ENCODE data around the gene RALGDS.

RALGDS gene

DNA sequence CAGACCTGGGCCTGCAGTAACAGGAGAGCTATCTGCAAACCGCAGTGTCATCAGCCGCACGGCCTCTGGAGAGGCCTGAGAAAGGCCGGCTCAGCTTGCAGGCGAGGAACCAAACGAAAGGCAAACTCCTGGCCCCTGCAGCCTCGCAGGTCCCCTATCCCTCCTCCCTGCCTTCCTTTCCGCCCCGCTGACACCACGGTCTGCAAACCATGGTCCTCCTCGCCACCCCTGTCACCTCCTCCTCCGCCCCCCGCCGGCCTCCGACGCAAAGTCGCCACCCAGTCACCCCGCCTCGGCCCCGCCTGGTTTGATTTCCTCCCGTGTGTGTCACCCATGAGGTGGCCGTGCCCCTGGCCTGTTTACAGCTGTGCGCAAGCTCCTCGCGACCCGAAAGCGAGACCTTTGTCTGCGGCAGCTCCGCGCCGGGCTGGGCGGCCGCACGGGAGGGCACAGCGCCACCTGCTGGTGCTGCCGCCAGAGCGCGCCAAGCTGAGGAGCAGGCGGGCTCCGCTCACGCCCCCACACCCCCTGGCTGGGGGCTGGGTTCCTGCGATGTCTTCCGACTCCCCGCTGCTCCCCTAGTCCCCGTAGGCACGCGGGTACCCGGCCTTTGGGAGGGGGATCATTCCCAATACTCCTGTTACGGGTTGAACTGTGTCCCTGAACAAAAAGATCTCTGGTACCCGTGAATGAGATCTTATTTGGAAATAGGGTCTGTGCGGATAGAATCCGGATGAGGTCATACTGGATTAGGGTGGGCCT, 23.3 kb upstream of the RALGDS start (continued):
- TF ChIP-seq, protein P1, sequence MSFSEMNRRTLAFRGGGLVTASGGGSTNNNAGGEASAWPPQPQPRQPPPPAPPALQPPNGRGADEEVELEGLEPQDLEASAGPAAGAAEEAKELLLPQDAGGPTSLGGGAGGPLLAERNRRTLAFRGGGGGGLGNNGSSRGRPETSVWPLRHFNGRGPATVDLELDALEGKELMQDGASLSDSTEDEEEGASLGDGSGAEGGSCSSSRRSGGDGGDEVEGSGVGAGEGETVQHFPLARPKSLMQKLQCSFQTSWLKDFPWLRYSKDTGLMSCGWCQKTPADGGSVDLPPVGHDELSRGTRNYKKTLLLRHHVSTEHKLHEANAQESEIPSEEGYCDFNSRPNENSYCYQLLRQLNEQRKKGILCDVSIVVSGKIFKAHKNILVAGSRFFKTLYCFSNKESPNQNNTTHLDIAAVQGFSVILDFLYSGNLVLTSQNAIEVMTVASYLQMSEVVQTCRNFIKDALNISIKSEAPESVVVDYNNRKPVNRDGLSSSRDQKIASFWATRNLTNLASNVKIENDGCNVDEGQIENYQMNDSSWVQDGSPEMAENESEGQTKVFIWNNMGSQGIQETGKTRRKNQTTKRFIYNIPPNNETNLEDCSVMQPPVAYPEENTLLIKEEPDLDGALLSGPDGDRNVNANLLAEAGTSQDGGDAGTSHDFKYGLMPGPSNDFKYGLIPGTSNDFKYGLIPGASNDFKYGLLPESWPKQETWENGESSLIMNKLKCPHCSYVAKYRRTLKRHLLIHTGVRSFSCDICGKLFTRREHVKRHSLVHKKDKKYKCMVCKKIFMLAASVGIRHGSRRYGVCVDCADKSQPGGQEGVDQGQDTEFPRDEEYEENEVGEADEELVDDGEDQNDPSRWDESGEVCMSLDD (tag by site-specific recombination; IDR thresholded peaks at IDR 0.05): peak; percentile 56; the same call in 1 of the 2 replicates
- peak; percentile 32; the same call in 1 of the 2 replicates for TF ChIP-seq ZBTB20 (tag by site-specific recombination; IDR thresholded peaks at IDR 0.05)
- TF ChIP-seq, protein P2, sequence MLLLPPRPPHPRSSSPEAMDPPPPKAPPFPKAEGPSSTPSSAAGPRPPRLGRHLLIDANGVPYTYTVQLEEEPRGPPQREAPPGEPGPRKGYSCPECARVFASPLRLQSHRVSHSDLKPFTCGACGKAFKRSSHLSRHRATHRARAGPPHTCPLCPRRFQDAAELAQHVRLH (tag by site-specific recombination; IDR thresholded peaks at IDR 0.05): no peak
- TF ChIP-seq ZBTB48 (tag by site-specific recombination; IDR thresholded peaks at IDR 0.05): peak; percentile 74
- peak; percentile 90 for TF ChIP-seq GLIS2 (tag by site-specific recombination; IDR thresholded peaks at IDR 0.05)
- no peak for TF ChIP-seq ZNF19 (tag by site-specific recombination; IDR thresholded peaks at IDR 0.05; ENCODE audit: low read depth)
- peak; percentile 90 for TF ChIP-seq KLF10 (tag by site-specific recombination; IDR thresholded peaks at IDR 0.05)
- TF ChIP-seq, protein P3, sequence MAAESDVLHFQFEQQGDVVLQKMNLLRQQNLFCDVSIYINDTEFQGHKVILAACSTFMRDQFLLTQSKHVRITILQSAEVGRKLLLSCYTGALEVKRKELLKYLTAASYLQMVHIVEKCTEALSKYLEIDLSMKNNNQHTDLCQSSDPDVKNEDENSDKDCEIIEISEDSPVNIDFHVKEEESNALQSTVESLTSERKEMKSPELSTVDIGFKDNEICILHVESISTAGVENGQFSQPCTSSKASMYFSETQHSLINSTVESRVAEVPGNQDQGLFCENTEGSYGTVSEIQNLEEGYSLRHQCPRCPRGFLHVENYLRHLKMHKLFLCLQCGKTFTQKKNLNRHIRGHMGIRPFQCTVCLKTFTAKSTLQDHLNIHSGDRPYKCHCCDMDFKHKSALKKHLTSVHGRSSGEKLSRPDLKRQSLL (tag by site-specific recombination; IDR thresholded peaks at IDR 0.05): no peak

DNA sequence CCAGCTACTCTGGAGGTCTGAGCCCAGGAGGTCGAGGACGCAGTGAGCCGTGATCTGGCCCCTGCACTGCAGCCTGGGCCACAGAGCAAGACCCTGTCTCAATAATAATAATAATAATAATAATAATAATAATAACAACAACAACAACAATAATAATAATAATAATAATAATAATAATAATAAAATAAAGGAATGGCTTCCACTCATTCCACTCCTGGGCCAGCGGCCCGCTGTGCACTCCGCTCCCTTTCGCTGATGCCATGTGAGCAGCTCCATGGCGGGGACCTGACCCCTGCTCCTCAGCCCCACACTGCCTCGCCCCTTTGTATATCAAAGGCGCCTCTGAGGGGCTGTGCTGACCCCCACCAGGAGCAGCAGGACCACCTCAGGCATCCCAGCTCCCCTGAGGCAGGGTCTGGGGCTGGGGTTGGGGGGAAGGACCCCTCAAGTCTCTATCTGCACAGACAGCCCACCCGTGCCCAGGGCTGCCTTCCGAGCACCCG, 22.6 kb upstream of the RALGDS start:
- no peak overlapping the region; the same call in 1 of the 2 replicates for H3K27ac ChIP-seq (ENCODE audit: extremely low read depth, low read depth, low read length)
- H3K9me3 ChIP-seq (ENCODE audit: control insufficient read depth, insufficient read depth, low read depth, low read length): no peaks in the 10 kb centered on the region
- ChIA-PET CTCF (interaction anchor here (0.6 to 7.8 kb wide), 51 partner anchors 10 to 366 kb away, joined by 3 to 342 read pairs (median 5); partner anchors contain the start of genes GBGT1 and GTF3C5), POLR2A (interaction anchor here (0.8 to 2.2 kb wide), 10 partner anchors 10 to 121 kb away, joined by 3 to 26 read pairs (median 4); partner anchors contain the start of genes GTF3C5 and RALGDS)
- TF ChIP-seq REPIN1 (tag by site-specific recombination; IDR thresholded peaks at IDR 0.05; ENCODE audit: low read depth) (peak; percentile 79; the same call in 1 of the 2 replicates), ZNF133 (tag by site-specific recombination; IDR thresholded peaks at IDR 0.05) (no peak)
- no peaks in the 10 kb centered on the region for H3K36me3 ChIP-seq (ENCODE audit: control insufficient read depth in 2 of 2, insufficient read depth in 1 of 2, low read length in 2 of 2)
- peaks cover 3% of the 10 kb centered on the region; the same call in 1 of the 2 replicates for H3K4me1 ChIP-seq (ENCODE audit: control insufficient read depth, insufficient read depth, low read length)
- H3K4me3 ChIP-seq (ENCODE audit: low read depth, low read length): no peak overlapping the region

DNA sequence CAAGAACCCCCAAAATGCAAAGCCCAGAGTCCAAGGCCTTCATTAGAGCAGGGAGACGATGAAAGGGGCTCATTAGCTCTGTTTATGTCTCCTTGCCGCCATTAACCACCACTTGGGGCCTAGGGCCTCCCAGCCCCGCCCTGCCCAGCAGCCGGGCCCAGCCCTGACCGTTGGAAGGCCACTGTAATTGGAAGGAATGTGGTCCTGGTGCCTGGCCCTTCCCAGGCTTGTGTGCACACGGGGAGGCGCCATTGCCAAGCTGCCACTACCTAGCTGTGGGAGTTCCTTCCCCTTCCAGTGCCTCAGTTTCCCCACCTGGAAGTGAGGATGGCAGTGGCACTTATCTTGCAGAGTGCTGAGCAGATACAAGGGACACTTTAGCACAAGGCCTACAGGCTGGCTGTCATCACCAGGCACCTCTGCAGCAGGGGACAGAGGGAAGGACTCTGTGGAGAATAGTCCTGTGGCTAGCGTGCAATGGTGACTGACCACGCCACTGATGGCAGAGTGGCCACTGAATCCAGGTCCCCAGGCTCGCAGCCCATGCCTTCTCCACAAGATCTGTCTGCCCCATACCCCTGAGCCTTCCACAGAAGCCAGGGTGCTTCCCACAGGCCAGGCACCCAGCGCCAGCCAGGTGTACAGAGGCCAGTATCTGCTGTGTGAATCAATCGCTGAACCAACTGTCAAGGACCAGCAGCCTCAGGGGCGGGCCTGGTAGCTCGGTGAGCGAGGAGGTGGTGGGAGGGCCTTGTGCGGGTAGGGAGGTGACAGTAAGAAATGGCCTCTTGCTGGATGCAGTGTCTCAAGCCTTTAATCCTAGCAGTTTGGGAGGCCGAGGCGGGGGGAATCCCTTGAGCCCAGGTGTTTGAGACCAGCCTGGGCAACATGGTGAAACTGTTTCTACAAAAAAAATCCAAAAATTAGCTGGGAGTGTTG, 21.9 kb upstream of the RALGDS start:
- H3K4me1 ChIP-seq (ENCODE audit: control insufficient read depth, insufficient read depth, low read length): peaks cover 3% of the 10 kb centered on the region; the same call in 1 of the 2 replicates
- no peaks in the 10 kb centered on the region for H3K36me3 ChIP-seq (ENCODE audit: control insufficient read depth in 2 of 2, insufficient read depth in 1 of 2, low read length in 2 of 2)
- no peaks in the 10 kb centered on the region for H3K9me3 ChIP-seq (ENCODE audit: control insufficient read depth, insufficient read depth, low read depth, low read length)
- no peak overlapping the region for H3K4me3 ChIP-seq (ENCODE audit: low read depth, low read length)
- CTCF ChIA-PET: interaction anchor here (0.6 to 7.8 kb wide), 18 partner anchors 9 to 178 kb away, joined by 3 to 342 read pairs (median 14); partner anchors contain the start of gene GTF3C5
- TF ChIP-seq ZNF239 (tag by site-specific recombination; IDR thresholded peaks at IDR 0.05) (no peak), YY1 (tag by site-specific recombination; IDR thresholded peaks at IDR 0.05) (no peak), ZNF791 (tag by site-specific recombination; IDR thresholded peaks at IDR 0.05) (no peak), SP2 (tag by site-specific recombination; IDR thresholded peaks at IDR 0.05) (peak; percentile 54), ZBTB48 (tag by site-specific recombination; IDR thresholded peaks at IDR 0.05) (no peak), ZNF302 (tag by site-specific recombination; IDR thresholded peaks at IDR 0.05; ENCODE audit: low read depth) (no peak)
- no peak overlapping the region for H3K27ac ChIP-seq (ENCODE audit: extremely low read depth, low read depth, low read length)
- POLR2A ChIA-PET: interaction anchor here (1.1 to 1.6 kb wide), 2 partner anchors 9 to 28 kb away, joined by 3 to 7 read pairs; no protein-coding TSS in a partner anchor
